Activated B cell treated with CpG ODN at 0.5 μM for 24 hours (primary cell): Measurements from ENCODE around the gene UCN3. TPM values are rescaled to one million over a fixed set of nuclear protein-coding genes. Genes with fewer than 3 reads are reported as not detected.

ENCODE experiments used
- ATAC-seq: fragments of 200-7000 bp; cut with Tn5 transposase; one replicate; pipeline ENCODE4 v1.10.0; 2021; ENCODE audit warnings: low read depth, mild to moderate bottlenecking, moderate library complexity
- CTCF ChIA-PET: fragments of 350-600 bp; sonication (Branson Sonifier 250); formaldehyde crosslinking; loops from one replicate; lab custom pipeline; 2021; ENCODE audit warnings: antibody characterized with exemption; lab: Charles Lee
- POLR2A ChIA-PET: fragments of 350-600 bp; sonication (Branson Sonifier 250); formaldehyde crosslinking; loops from one replicate; lab custom pipeline; 2021; ENCODE audit warnings: antibody characterized with exemption; lab: Charles Lee
- DNase-seq: peaks from one replicate; pipeline ENCODE4 v3.0.0; 2022
- H3K27ac Mint-ChIP-seq: one replicate; pipeline ENCODE4 v1.8.0; 2020; ENCODE audit warnings: mixed read lengths
- H3K27me3 Mint-ChIP-seq: one replicate; pipeline ENCODE4 v1.8.0; 2021; ENCODE audit warnings: mixed read lengths
- H3K36me3 Mint-ChIP-seq: one replicate; pipeline ENCODE4 v1.8.0; 2021; ENCODE audit warnings: low read depth, mixed read lengths
- H3K4me1 Mint-ChIP-seq: one replicate; pipeline ENCODE4 v1.8.0; 2021; ENCODE audit warnings: mixed read lengths
- H3K4me3 Mint-ChIP-seq: one replicate; pipeline ENCODE4 v1.8.0; 2020; ENCODE audit warnings: mild to moderate bottlenecking, mixed read lengths
- H3K9me3 Mint-ChIP-seq: one replicate; pipeline ENCODE4 v1.8.0; 2020; ENCODE audit warnings: mixed read lengths
- intact Hi-C: fragments of 100-400 bp; cut with micrococcal nuclease; formaldehyde crosslinking; loops from one replicate; pipeline ENCODE4 v1.15.1; 2024
- total RNA-seq: library from RNA; stranded (reverse); gene quantifications from 2 replicates; pipeline ENCODE4 v1.2.3, GENCODE V29; 2022
- TF ChIP-seq, protein P1 (sequence below): fragments of 200-600 bp; IDR thresholded peaks from one replicate; pipeline ENCODE4 v1.8.0; 2022; ENCODE audit warnings: antibody characterized with exemption, mild to moderate bottlenecking

The UCN3 gene
- total RNA-seq, 1 donor from 2014 or later, result not detected

DNA sequence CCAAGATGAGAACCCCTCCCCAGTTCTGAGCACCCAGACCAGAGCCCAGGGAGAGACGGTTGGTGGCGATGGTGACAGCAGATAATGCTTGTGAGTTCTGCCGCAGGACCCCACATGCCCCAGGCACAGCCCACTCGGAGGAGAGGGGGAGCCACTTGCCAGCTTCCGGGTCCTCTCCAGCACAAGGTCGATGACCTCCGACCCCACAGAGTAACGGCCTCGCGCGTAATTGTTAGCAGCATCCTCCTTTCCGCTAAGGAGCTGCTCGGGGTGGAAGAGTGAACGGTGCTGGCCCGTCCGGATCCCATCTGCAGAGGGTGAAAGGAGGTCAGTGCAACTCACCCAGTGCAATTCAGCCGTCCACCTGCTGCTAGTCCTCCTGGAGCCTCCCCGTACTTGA, 30.4 kb downstream of the UCN3 start:
- CTCF ChIA-PET, result no interaction called here

DNA sequence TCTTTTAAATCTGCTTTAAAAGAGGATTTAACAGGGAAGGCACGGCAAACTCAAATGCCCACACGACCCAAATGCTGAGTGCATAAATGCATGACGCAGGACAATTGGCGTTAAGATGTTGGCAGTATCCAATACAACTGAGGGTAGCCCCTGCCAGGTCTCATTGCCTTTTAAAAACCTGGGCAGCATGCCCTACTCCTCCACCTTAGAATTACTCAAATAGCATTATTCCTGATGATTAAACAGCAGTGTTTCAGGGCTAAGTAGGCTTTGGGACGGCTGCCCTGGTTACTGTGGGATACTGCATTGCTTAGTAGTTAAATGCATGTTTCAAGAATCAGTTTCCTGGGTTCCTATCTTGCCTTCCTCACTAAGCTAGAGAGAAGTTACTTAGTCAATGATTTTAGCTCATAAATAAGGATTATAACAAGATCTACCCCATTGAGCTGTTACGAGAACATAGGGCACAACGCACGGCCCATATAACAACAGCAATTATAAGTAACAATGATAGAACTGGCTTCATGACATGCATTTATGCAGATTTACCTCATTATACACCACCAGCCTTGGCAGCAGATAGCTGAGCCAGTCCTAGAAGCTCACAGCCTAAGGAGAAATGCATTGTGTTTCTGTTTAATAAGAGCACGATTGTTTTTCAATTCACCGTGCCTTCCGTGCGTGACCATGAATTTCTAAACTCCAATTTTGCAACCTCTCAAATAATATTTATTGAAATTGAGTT, 32.0 kb downstream of the UCN3 start:
- Mint-ChIP-seq H3K36me3 (no peaks in the 10 kb centered on the region), H3K4me3 (no peak overlapping the region), H3K27ac (no peak overlapping the region), H3K27me3 (peaks cover 16% of the 10 kb centered on the region), H3K4me1 (no peaks in the 10 kb centered on the region), H3K9me3 (peaks cover 3% of the 10 kb centered on the region)
- ATAC-seq, result no peak
- intact Hi-C loops, result no loop called here
- CTCF ChIA-PET, result no interaction called here
- no peak for DNase-seq
- POLR2A ChIA-PET, result no interaction called here
- TF ChIP-seq, protein P1, sequence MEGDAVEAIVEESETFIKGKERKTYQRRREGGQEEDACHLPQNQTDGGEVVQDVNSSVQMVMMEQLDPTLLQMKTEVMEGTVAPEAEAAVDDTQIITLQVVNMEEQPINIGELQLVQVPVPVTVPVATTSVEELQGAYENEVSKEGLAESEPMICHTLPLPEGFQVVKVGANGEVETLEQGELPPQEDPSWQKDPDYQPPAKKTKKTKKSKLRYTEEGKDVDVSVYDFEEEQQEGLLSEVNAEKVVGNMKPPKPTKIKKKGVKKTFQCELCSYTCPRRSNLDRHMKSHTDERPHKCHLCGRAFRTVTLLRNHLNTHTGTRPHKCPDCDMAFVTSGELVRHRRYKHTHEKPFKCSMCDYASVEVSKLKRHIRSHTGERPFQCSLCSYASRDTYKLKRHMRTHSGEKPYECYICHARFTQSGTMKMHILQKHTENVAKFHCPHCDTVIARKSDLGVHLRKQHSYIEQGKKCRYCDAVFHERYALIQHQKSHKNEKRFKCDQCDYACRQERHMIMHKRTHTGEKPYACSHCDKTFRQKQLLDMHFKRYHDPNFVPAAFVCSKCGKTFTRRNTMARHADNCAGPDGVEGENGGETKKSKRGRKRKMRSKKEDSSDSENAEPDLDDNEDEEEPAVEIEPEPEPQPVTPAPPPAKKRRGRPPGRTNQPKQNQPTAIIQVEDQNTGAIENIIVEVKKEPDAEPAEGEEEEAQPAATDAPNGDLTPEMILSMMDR, result no peak

More for the DNA sequence above, 30.4 kb downstream of the UCN3 start:
- Mint-ChIP-seq H3K4me3 (no peak overlapping the region), H3K9me3 (peaks cover 17% of the 10 kb centered on the region), H3K27ac (no peak overlapping the region), H3K36me3 (peaks cover 3% of the 10 kb centered on the region), H3K4me1 (no peaks in the 10 kb centered on the region), H3K27me3 (peaks cover 16% of the 10 kb centered on the region)
- POLR2A ChIA-PET, result no interaction called here
- TF ChIP-seq, protein P1, result no peak
- DNase-seq, result no peak
- ATAC-seq, result no peak
- intact Hi-C loops, result no loop called here

DNA sequence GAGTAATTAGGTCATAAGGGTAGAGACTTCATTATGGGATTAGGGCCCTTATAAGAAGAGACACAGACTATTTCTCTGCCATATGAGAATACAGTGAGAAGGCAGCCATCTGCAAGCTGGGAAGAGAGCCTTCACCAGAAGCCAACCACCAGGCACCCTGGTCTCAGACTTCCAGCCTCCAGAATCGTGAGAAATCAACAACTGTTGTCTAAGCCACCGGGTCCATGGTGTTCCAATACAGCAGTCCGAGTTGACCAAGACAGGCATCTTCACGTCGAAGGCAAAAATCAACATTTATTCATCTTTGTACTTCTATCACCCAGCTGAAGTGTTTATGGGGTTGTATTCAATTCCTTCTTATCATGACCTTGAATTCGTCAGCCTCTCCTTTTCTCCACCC, 34.6 kb downstream of the UCN3 start:
- DNase-seq (no peak), ATAC-seq (no peak)
- H3K36me3 Mint-ChIP-seq, result no peaks in the 10 kb centered on the region
- H3K4me3 Mint-ChIP-seq, result no peak overlapping the region
- TF ChIP-seq, protein P1, result no peak
- H3K27ac Mint-ChIP-seq, result no peak overlapping the region
- H3K27me3 Mint-ChIP-seq, result peaks cover 19% of the 10 kb centered on the region
- no peaks in the 10 kb centered on the region for H3K4me1 Mint-ChIP-seq
- intact Hi-C loops, result no loop called here
- POLR2A ChIA-PET, result no interaction called here
- CTCF ChIA-PET, result no interaction called here
- H3K9me3 Mint-ChIP-seq, result no peaks in the 10 kb centered on the region

DNA sequence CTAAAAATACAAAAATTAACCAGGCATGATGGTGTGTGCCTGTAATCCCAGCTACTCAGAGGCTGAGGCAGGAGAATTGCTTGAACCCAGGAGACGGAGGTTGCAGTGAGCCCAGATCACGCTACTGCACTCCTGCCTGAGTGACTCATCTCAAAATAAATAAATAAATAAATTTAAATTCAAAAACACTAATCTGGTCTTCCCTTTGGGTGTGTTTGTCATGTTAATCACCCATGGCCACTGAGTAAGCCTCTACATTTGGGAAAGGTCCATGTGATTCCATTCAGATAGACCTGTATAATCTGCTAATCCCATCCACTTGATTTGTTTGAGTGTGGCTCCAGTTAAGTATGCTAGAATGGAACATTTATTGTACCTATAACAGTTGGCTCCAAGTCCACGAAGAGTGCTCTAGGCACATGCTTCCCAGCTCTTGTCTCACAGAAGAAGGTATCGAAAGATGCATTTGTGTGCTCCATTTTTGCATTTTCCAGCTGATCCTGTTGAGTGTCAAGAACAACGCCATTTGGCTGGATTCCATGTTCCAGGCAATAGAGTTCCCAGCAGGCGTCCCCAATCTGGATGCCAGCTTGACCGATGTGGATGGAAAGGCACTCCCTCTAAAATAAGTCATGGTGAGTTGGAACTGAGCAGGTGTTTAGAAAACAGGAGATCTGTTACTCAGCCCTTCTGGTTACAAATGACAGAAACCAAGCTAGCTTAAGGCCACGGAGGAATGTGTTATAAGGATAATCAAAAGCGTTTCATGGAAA, 35.9 kb downstream of the UCN3 start:
- no peak for ATAC-seq
- peaks cover 19% of the 10 kb centered on the region for H3K27me3 Mint-ChIP-seq
- intact Hi-C loops, result no loop called here
- DNase-seq, result no peak
- CTCF ChIA-PET, result no interaction called here
- H3K4me3 Mint-ChIP-seq, result no peak overlapping the region
- POLR2A ChIA-PET, result no interaction called here
- H3K4me1 Mint-ChIP-seq, result no peaks in the 10 kb centered on the region
- H3K36me3 Mint-ChIP-seq, result no peaks in the 10 kb centered on the region
- TF ChIP-seq, protein P1, result no peak
- H3K9me3 Mint-ChIP-seq, result no peaks in the 10 kb centered on the region
- H3K27ac Mint-ChIP-seq, result no peak overlapping the region

DNA sequence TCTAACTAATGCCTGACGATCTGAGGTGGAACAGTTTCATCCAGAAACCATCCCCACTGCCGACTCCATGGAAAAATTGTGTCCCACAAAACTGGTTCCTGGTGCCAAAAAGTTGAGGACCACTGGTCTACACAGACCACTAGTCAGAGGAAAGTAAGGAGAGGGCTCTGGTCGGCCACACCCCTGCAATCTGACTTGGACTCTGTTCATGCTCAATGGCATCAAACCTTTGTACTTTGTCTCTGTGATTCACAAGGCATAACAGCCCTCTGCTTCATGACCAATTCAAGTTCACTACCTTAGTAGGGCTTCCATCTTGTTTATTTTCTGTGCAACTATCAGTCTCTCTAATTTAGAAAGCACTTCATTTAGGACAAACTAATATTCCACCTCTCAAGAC, 38.0 kb downstream of the UCN3 start:
- intact Hi-C loops, result no loop called here
- H3K9me3 Mint-ChIP-seq, result no peaks in the 10 kb centered on the region
- TF ChIP-seq, protein P1, result no peak
- no peaks in the 10 kb centered on the region for H3K4me1 Mint-ChIP-seq
- ATAC-seq (no peak), DNase-seq (no peak)
- no peak overlapping the region for H3K27ac Mint-ChIP-seq
- no peak overlapping the region for H3K4me3 Mint-ChIP-seq
- H3K27me3 Mint-ChIP-seq, result peaks cover 14% of the 10 kb centered on the region
- ChIA-PET CTCF (no interaction called here), POLR2A (no interaction called here)
- H3K36me3 Mint-ChIP-seq, result no peaks in the 10 kb centered on the region
